Measurements from ENCODE around the gene RAB22A. TPM values are rescaled to one million over a fixed set of nuclear protein-coding genes. Genes with fewer than 3 reads are reported as not detected.

RAB22A gene
- total and polyA plus RNA-seq, 12 donors: 6.7 to 46.3 (median 28.2) TPM

DNA sequence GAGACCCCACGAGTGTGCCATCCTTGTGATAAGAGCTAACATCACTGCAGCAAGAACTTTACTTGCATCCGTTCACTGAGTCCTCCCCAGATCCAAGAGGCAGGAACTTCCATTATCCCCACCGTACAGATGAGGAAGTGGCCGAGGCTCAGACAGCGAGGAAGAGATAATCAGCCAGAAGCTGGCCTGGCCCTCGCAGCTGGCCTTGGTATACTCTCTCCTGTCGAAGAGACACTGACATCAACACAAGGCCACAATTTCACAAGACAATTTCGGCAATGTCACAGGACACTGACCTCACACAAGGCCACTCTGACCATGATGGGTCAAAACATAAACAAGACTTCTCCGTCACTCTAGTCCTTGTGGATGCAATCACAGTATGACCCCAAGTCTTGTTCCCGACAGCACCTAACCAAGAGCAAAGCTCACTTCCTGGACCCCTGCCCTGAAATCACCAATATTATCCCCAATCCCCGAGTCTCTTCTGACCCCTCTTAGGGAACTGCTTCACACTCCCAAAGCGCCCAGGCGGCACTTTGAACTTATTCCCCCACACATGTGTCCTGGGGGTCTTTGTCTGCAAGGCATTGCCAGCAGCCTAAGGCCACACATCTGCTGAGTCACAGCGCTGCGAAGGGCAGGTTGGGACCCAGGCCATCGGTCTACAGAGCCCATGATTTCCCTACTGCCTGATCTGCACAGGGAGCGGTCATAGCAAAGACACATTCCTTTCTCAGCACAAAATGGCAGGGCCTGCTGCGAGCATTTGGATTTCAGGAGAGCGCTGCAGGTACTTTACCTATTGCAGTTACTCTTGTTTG, 64.7 kb downstream of the RAB22A start:
- TF ChIP-seq, protein P1, sequence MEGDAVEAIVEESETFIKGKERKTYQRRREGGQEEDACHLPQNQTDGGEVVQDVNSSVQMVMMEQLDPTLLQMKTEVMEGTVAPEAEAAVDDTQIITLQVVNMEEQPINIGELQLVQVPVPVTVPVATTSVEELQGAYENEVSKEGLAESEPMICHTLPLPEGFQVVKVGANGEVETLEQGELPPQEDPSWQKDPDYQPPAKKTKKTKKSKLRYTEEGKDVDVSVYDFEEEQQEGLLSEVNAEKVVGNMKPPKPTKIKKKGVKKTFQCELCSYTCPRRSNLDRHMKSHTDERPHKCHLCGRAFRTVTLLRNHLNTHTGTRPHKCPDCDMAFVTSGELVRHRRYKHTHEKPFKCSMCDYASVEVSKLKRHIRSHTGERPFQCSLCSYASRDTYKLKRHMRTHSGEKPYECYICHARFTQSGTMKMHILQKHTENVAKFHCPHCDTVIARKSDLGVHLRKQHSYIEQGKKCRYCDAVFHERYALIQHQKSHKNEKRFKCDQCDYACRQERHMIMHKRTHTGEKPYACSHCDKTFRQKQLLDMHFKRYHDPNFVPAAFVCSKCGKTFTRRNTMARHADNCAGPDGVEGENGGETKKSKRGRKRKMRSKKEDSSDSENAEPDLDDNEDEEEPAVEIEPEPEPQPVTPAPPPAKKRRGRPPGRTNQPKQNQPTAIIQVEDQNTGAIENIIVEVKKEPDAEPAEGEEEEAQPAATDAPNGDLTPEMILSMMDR (IDR thresholded peaks at IDR 0.05): no peak
- no peak for TF ChIP-seq POLR2A (IDR thresholded peaks at IDR 0.05)
- 50 to 66% (median 55%) methylated on average over 15 to 19 of the region's 19 CpGs for WGBS, 4 donors
- H3K4me1 ChIP-seq (replicated peaks in 1 of 2): peaks cover 9 to 18% of the 10 kb centered on the region in 2 donors
- no peaks in the 10 kb centered on the region for H3K9me3 ChIP-seq (replicated peaks in 1 of 3)
- intact Hi-C loops (cut with DNase I): no loop called here
- peak overlapping the region in 4 of 5 donors; percentile 40 to 78 (median 50) for H3K27ac ChIP-seq
- H3K4me3 ChIP-seq: no peak overlapping the region
- peak; percentile 42 to 88 (median 78) for DNase-seq
- no peaks in the 10 kb centered on the region for H3K36me3 ChIP-seq (replicated peaks in 1 of 2)
- H3K27me3 ChIP-seq: no peaks in the 10 kb centered on the region

DNA sequence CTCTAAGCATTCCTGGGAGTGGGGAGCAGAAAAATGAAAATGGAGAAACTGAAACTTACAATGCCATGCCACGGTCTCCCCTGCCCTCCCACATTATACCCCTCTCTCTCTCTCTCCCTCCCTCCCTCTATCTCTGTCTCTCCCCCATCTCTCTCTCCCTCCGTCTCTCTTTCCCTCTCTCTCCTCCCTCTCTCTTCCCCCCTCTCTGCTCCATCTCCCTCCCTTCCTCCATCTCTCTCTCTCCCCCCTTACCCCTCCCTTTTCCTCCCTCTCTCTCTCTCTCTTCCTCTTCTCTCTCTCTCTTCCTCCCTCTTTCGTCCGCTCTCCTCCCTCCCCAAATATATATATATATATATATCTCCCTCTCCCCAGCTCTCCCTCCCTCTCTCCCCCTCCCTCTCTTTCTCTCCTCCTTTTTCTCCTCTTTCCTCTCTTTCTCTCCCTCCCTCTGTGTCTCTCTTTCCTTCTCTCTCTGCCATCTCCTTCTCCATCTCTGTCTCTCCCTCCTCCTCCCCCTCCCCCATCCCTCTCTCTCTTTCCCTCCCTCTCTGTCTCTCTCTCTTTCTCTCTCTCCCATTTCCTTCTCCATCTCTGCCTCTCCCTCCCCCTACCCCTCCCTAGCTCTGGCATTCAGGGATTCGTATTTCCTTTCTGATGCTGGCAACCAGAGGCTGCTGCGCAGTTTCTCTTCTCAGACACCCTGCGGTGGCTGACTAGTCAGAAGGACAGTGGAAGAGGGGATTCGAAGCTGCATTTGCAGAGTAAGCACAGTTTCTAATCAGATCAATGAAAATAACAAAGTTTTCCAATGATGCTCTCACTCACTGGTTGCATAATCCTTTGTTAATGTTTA, 65.6 kb downstream of the RAB22A start:
- DNase-seq: peak in 3 of 7 donors; percentile 16 to 52 (median 45)
- no peaks in the 10 kb centered on the region for H3K36me3 ChIP-seq (replicated peaks in 1 of 2)
- no peaks in the 10 kb centered on the region for H3K9me3 ChIP-seq (replicated peaks in 1 of 3)
- WGBS, 4 donors: 50 to 65% (median 54%) methylated on average over 8 of the region's 8 CpGs
- H3K27ac ChIP-seq: peak overlapping the region in 4 of 5 donors; percentile 40 to 78 (median 50)
- TF ChIP-seq, protein P1 (IDR thresholded peaks at IDR 0.05): no peak
- no peak for TF ChIP-seq POLR2A (IDR thresholded peaks at IDR 0.05)
- intact Hi-C loops (cut with DNase I): no loop called here
- H3K4me3 ChIP-seq: no peak overlapping the region
- no peaks in the 10 kb centered on the region for H3K27me3 ChIP-seq
- H3K4me1 ChIP-seq (replicated peaks in 1 of 2): peaks cover 9 to 18% of the 10 kb centered on the region in 2 donors

DNA sequence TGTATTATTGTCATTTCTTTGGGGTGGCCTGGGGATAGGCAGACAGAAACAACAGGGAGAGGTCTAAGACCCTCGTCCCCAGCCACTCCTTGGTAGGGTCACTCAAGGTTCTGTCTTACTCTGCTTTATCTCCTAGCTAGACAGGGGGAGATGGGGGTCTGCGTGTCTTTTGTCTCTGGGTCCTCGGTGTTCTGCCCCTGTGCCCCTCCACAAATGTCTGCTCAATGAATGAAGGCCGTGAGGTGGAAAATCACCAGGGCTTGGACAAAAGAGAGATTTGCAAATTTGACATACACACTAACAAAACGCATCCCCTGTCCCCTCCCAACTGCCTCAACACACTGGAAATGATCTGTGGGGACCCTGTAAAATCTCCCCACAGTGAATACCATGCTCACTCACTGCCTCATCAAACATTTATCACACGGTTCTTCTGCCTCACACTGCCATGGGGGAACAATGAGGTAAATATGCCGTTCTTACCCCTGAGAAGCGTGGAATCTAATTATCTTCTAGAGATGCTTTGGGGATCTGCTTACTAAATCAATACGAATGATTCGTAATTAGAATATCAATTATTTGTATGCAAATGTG, 66.3 kb downstream of the RAB22A start:
- intact Hi-C loops (cut with DNase I): no loop called here
- peak in 1 of 7 donors; percentile 13 for DNase-seq
- TF ChIP-seq, protein P1 (IDR thresholded peaks at IDR 0.05): no peak
- no peak for TF ChIP-seq POLR2A (IDR thresholded peaks at IDR 0.05)
- Histone ChIP-seq H3K36me3 (replicated peaks in 1 of 2) (no peaks in the 10 kb centered on the region), H3K9me3 (replicated peaks in 1 of 3) (no peaks in the 10 kb centered on the region), H3K4me3 (no peak overlapping the region), H3K27ac (no peak overlapping the region), H3K4me1 (replicated peaks in 1 of 2) (peaks cover 9 to 18% of the 10 kb centered on the region in 2 donors), H3K27me3 (no peaks in the 10 kb centered on the region)
- WGBS, 4 donors: 82 to 87% (median 87%) methylated on average over 10 of the region's 10 CpGs

DNA sequence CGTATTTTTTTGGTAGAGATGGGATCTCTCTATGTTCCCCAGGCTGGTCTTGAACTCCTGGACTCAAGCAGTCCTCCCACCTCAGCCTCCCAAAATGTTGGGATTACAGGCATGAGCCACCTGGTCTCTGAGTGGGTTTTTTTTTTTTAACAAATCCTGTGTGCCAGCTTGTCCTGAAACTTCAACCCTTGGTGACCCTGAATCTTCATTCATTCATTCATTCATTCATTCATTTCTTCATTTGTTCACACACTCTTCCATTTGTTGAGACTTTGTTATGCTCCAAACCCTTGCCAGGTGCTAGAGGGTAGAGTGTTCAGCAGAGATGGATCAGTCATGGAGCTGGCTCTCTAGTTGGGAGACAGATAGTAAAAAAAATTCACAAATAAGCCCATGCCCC, 67.5 kb downstream of the RAB22A start:
- DNase-seq: peak in 1 of 7 donors; percentile 14
- intact Hi-C loops (cut with DNase I): no loop called here

More for the DNA sequence above, 67.5 kb downstream of the RAB22A start:
- no peaks in the 10 kb centered on the region for H3K9me3 ChIP-seq (replicated peaks in 1 of 3)
- no peak overlapping the region for H3K27ac ChIP-seq
- 69 to 78% (median 73%) methylated on average over 1 of the region's 1 CpG for WGBS, 4 donors
- no peak overlapping the region for H3K4me3 ChIP-seq
- peaks cover 9 to 18% of the 10 kb centered on the region in 2 donors for H3K4me1 ChIP-seq (replicated peaks in 1 of 2)
- H3K36me3 ChIP-seq (replicated peaks in 1 of 2): no peaks in the 10 kb centered on the region
- TF ChIP-seq, protein P1 (IDR thresholded peaks at IDR 0.05): no peak
- TF ChIP-seq POLR2A (IDR thresholded peaks at IDR 0.05): no peak
- H3K27me3 ChIP-seq: no peaks in the 10 kb centered on the region

Data from adrenal gland (tissue), 12 donors.